Measurements from ENCODE around the gene CRIM1. TPM values are rescaled to one million over a fixed set of nuclear protein-coding genes. Genes with fewer than 3 reads are reported as not detected.

CRIM1 gene
- total RNA-seq, 1 experiment from 2014 or later: 24.1 TPM

GRCh38 chr2:36479406-36479805, 123.8 kb downstream of the CRIM1 start:
- ChIA-PET CTCF (no interaction called here), POLR2A (no interaction called here)
- DNase-seq (ENCODE audit: low spot score): no peak
- Mint-ChIP-seq H3K9me3 (peaks cover 18% of the 10 kb centered on the region), H3K27ac (no peak overlapping the region), H3K4me1 (peaks cover 21% of the 10 kb centered on the region), H3K4me3 (no peak overlapping the region), H3K27me3 (ENCODE audit: low read depth) (no peaks in the 10 kb centered on the region), H3K36me3 (peaks cover 72% of the 10 kb centered on the region)
- no peak for ATAC-seq
- TF ChIP-seq ATF3 (CRISPR knock-in tag; conservative IDR thresholded peaks at IDR 0.05) (no peak), SP1 (CRISPR knock-in tag; conservative IDR thresholded peaks at IDR 0.05) (no peak), USF1 (CRISPR knock-in tag; IDR thresholded peaks at IDR 0.05) (no peak), ATF1 (CRISPR knock-in tag; IDR thresholded peaks at IDR 0.05) (no peak), E2F1 (CRISPR knock-in tag; IDR thresholded peaks at IDR 0.05) (no peak), SMAD3 (CRISPR knock-in tag; IDR thresholded peaks at IDR 0.05; ENCODE audit: borderline replicate concordance) (no peak), ELF4 (CRISPR knock-in tag; IDR thresholded peaks at IDR 0.05; ENCODE audit: low read depth) (no peak), ZNF396 (CRISPR knock-in tag; IDR thresholded peaks at IDR 0.05; ENCODE audit: borderline replicate concordance) (no peak), ZNF138 (CRISPR knock-in tag; conservative IDR thresholded peaks at IDR 0.05) (no peak), MLX (CRISPR knock-in tag; IDR thresholded peaks at IDR 0.05) (no peak), HMGA2 (CRISPR knock-in tag; IDR thresholded peaks at IDR 0.05) (no peak), NR1H2 (CRISPR knock-in tag; IDR thresholded peaks at IDR 0.05) (no peak), ZBTB43 (CRISPR knock-in tag; IDR thresholded peaks at IDR 0.05) (no peak), HMGXB4 (CRISPR knock-in tag; IDR thresholded peaks at IDR 0.05) (no peak), NFATC4 (CRISPR knock-in tag; IDR thresholded peaks at IDR 0.05) (no peak), AR (CRISPR knock-in tag; IDR thresholded peaks at IDR 0.05) (no peak), SOX15 (CRISPR knock-in tag; IDR thresholded peaks at IDR 0.05) (no peak), ATF2 (CRISPR knock-in tag; IDR thresholded peaks at IDR 0.05; ENCODE audit: borderline replicate concordance, low read depth) (no peak), CBFB (CRISPR knock-in tag; IDR thresholded peaks at IDR 0.05; ENCODE audit: low read depth) (no peak)
